GM06990 (cell line): ENCODE results near the gene POLR1D.

Source experiments
- DNase-seq: peaks from one replicate; pipeline ENCODE4 v3.0.0-alpha.2; 2011; ENCODE audit not compliant: insufficient read length; ENCODE audit errors: extremely low read depth
- H3K27me3 ChIP-seq: replicated peaks from 2 replicates; pipeline ENCODE4 v1.6.0; 2011; ENCODE audit warnings: low read length; ENCODE audit not compliant: control insufficient read depth, insufficient read depth
- H3K36me3 ChIP-seq: 2 replicates; pipeline ENCODE4 v1.5.1; 2011; ENCODE audit warnings: low read length; ENCODE audit not compliant: control insufficient read depth, insufficient read depth
- H3K4me3 ChIP-seq: replicated peaks from 2 replicates; pipeline ENCODE4 v1.5.1; 2011; ENCODE audit warnings: low read depth, mild to moderate bottlenecking, control low read depth, low read length
- CTCF ChIP-seq: IDR thresholded peaks from 2 replicates; pipeline ENCODE4 v1.5.1; 2011; ENCODE audit warnings: low read length, control low read depth, mild to moderate bottlenecking, inconsistent platforms; ENCODE audit not compliant: insufficient read depth, poor library complexity, severe bottlenecking

The POLR1D gene

GRCh38 chr13:27666951-27667350 lies 45.3 kb downstream of the POLR1D start:
- no peaks in the 10 kb centered on the region for H3K27me3 ChIP-seq
- H3K36me3 ChIP-seq, result peaks cover 4% of the 10 kb centered on the region
- no peak overlapping the region for H3K4me3 ChIP-seq
- DNase-seq, result no peak
- no peak for TF ChIP-seq CTCF

- Histone ChIP-seq H3K4me3 (no peak overlapping the region), H3K27me3 (no peaks in the 10 kb centered on the region), H3K36me3 (peaks cover 4% of the 10 kb centered on the region)
- no peak for DNase-seq
- TF ChIP-seq CTCF, result no peak
These were observed 46.3 kb downstream of the POLR1D start for GRCh38 chr13:27667946-27668345.

- TF ChIP-seq CTCF, result no peak
- Histone ChIP-seq H3K27me3 (no peaks in the 10 kb centered on the region), H3K4me3 (no peak overlapping the region), H3K36me3 (peaks cover 2% of the 10 kb centered on the region)
- DNase-seq, result no peak
These were observed 49.2 kb downstream of the POLR1D start for GRCh38 chr13:27670861-27671260.

GRCh38 chr13:27672025-27672424 lies 50.3 kb downstream of the POLR1D start:
- no peak for TF ChIP-seq CTCF
- Histone ChIP-seq H3K36me3 (peaks cover under 1% of the 10 kb centered on the region), H3K27me3 (no peaks in the 10 kb centered on the region), H3K4me3 (no peak overlapping the region)
- DNase-seq, result no peak
